Hepatocyte (in vitro differentiated cells): ENCODE data around the gene CMSS1.

Experiments used
- EZH2 ChIP-seq: fragments of 200-600 bp; sonication (generic); IDR thresholded peaks from 2 replicates; pipeline ENCODE4 v1.6.1; 2016; ENCODE audit warnings: antibody characterized with exemption, mild to moderate bottlenecking, borderline replicate concordance
- EZH2phosphoT487 ChIP-seq: fragments of 200-600 bp; sonication (generic); IDR thresholded peaks from one replicate; pipeline ENCODE4 v1.6.1; 2018; ENCODE audit warnings: antibody characterized with exemption, mild to moderate bottlenecking, low read depth, moderate library complexity; ENCODE audit not compliant: unreplicated experiment, severe bottlenecking
- TF ChIP-seq, protein P1 (sequence below): fragments of 200-600 bp; sonication (generic); IDR thresholded peaks from 2 replicates; pipeline ENCODE4 v1.5.1; 2016; ENCODE audit warnings: antibody characterized with exemption, mild to moderate bottlenecking; ENCODE audit not compliant: poor library complexity

DNA sequence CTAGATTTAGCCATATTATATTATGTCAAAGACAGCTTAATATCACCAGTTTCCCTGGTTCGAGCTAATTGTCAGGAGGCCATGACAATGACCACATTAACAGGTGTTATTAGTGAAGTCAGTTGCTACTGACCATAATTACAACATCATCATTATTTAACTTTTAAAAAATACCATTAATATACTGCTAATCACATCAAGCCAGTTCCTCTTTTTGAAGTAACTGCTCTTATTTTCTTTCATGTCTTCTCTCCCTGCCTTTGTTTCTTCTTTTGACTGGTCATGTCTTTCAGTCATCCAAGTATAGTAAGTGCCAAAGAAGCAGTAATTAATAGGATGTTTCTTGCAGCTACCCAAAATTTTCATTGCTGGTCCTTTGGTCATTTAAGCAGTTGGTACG is 61.6 kb downstream of the CMSS1 start:
- TF ChIP-seq, protein P1, sequence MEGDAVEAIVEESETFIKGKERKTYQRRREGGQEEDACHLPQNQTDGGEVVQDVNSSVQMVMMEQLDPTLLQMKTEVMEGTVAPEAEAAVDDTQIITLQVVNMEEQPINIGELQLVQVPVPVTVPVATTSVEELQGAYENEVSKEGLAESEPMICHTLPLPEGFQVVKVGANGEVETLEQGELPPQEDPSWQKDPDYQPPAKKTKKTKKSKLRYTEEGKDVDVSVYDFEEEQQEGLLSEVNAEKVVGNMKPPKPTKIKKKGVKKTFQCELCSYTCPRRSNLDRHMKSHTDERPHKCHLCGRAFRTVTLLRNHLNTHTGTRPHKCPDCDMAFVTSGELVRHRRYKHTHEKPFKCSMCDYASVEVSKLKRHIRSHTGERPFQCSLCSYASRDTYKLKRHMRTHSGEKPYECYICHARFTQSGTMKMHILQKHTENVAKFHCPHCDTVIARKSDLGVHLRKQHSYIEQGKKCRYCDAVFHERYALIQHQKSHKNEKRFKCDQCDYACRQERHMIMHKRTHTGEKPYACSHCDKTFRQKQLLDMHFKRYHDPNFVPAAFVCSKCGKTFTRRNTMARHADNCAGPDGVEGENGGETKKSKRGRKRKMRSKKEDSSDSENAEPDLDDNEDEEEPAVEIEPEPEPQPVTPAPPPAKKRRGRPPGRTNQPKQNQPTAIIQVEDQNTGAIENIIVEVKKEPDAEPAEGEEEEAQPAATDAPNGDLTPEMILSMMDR: no peak
- TF ChIP-seq EZH2phosphoT487 (no peak), EZH2 (no peak)
